Mammary epithelial cell (primary cell): Measurements from ENCODE around the gene OLFML1.

ENCODE experiments used
- CTCF ChIP-seq, 2 donors: IDR thresholded peaks in 1 of 2; conservative IDR thresholded peaks in 1 of 2; 2 replicates each; pipeline ENCODE4 v1.5.1; 2011 to 2012; ENCODE audit warnings: inconsistent platforms in 2 of 2, low read length in 2 of 2, mild to moderate bottlenecking in 2 of 2, control low read depth in 1 of 2, low read depth in 1 of 2; ENCODE audit not compliant: insufficient read depth in 1 of 2; ENCODE audit errors: extremely low read depth in 1 of 2
- EZH2 ChIP-seq: IDR thresholded peaks from 2 replicates; pipeline ENCODE4 v1.6.1; 2012; ENCODE audit warnings: low read length, inconsistent platforms, borderline replicate concordance

GRCh38 chr11:7451520-7451919 lies 33.8 kb upstream of the OLFML1 start:
- TF ChIP-seq CTCF (conservative IDR thresholded peaks at IDR 0.05 in 1 of 2, IDR thresholded peaks at IDR 0.05 in 1 of 2; ENCODE audit: extremely low read depth in 1 of 2, insufficient read depth in 1 of 2, low read depth in 1 of 2, low read length in 2 of 2): no peak
- no peak for TF ChIP-seq EZH2
